Thyroid gland (tissue), 4 donors: ENCODE data around the gene REPIN1. TPM values are rescaled to one million over a fixed set of nuclear protein-coding genes. Genes with fewer than 3 reads are reported as not detected.

ENCODE experiments used
- DNase-seq, 2 donors: peaks; one replicate each; pipeline ENCODE4 v3.0.0-alpha.2; 2019
- H3K27ac ChIP-seq, 3 donors: fragments of 200-600 bp; sonication (generic); 1 replicate in 2 of 3; 2 replicates in 1 of 3; pipeline ENCODE4 v1.5.1; 2016 to 2019; ENCODE audit warnings: mild to moderate bottlenecking in 1 of 3, moderate library complexity in 1 of 3
- H3K27me3 ChIP-seq: fragments of 200-600 bp; sonication (generic); one replicate; pipeline ENCODE4 v1.5.1; 2019
- H3K36me3 ChIP-seq, 2 donors: fragments of 200-600 bp; sonication (generic); one replicate each; pipeline ENCODE4 v1.5.1; 2016 to 2019
- H3K4me1 ChIP-seq, 2 donors: fragments of 200-600 bp; sonication (generic); one replicate each; pipeline ENCODE4 v1.5.1; 2017 to 2019
- H3K4me3 ChIP-seq, 3 donors: fragments of 200-600 bp; sonication (generic); replicated peaks in 1 of 3; 1 replicate in 2 of 3; 2 replicates in 1 of 3; pipeline ENCODE4 v1.5.1; 2016; ENCODE audit warnings: mild to moderate bottlenecking in 1 of 3
- H3K9me3 ChIP-seq: fragments of 200-600 bp; sonication (generic); one replicate; pipeline ENCODE4 v1.5.1; 2017
- POLR2A ChIP-seq, 2 donors: fragments of 450-650 bp; IDR thresholded peaks; one replicate each; pipeline ENCODE4 v1.6.1; 2017; ENCODE audit warnings: antibody characterized with exemption in 2 of 2, mild to moderate bottlenecking in 2 of 2, moderate library complexity in 1 of 2
- WGBS, 2 donors: methylation state at CpG; one replicate each; pipeline ENCODE4 v1.1.5; 2017; 5-methylcytosine and 5-hydroxymethylcytosine counted together
- intact Hi-C: fragments of 100-400 bp; cut with DNase I; formaldehyde crosslinking; loops from one replicate; pipeline ENCODE4 v1.15.1; 2023
- total RNA-seq, 4 donors: library from RNA; depleted of rRNA; stranded (reverse); fragments of >200 nt; gene quantifications; one replicate each; pipeline ENCODE4 v1.2.3, GENCODE V29; 2016
- TF ChIP-seq, protein P1 (sequence below), 6 experiments: fragments of 200-600 bp in 3 of 6; fragments of 450-650 bp in 3 of 6; sonication (generic) in 3 of 6; IDR thresholded peaks; one replicate each; pipeline ENCODE4 v1.5.1; 2016 to 2019; ENCODE audit warnings: antibody characterized with exemption in 6 of 6, mild to moderate bottlenecking in 2 of 6, inconsistent platforms in 1 of 6, moderate library complexity in 1 of 6

The REPIN1 gene
- total RNA-seq, 4 donors from 2014 or later = 71.9 to 144 (median 123) TPM

DNA sequence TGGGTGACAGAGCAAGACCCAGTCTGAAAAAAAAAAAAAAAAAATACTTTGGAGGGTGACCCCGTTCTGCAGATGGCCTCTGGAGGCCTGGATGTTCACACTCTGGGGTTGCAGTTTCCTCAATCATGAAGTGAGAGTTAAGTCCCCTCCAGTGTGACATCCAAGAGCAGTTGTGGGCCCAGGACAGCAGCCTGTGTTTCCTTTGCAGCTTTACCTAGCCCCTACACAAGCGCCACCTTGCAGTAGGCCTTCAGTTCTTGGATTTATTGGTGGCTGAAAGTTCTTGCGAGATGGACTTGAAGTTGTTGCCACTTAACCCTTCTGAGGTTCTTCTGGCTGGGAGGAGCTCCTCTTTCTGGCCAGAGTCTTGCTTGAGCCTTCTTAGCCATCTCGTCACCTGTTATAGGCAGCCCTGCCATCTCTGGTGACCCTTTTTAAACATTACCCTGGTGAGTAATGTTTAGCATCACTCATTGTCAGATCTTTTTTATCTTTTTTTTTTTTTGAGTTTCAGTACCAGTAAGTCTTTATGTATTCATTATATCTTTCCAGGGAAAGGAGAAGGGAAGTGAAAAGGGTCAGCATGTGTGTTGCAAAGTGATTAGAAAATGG, 41.9 kb upstream of the REPIN1 start:
- H3K27me3 ChIP-seq = no peaks in the 10 kb centered on the region
- DNase-seq = no peak
- H3K36me3 ChIP-seq = no peaks in the 10 kb centered on the region
- H3K4me1 ChIP-seq = peaks cover 13 to 31% of the 10 kb centered on the region in 2 donors
- H3K27ac ChIP-seq = no peak overlapping the region
- WGBS, 2 donors = 93 to 94% methylated on average over 4 of the region's 4 CpGs
- intact Hi-C loops = no loop called here
- no peaks in the 10 kb centered on the region for H3K9me3 ChIP-seq
- no peak overlapping the region for H3K4me3 ChIP-seq
- no peak for TF ChIP-seq POLR2A (IDR thresholded peaks at IDR 0.05)
- TF ChIP-seq, protein P1, sequence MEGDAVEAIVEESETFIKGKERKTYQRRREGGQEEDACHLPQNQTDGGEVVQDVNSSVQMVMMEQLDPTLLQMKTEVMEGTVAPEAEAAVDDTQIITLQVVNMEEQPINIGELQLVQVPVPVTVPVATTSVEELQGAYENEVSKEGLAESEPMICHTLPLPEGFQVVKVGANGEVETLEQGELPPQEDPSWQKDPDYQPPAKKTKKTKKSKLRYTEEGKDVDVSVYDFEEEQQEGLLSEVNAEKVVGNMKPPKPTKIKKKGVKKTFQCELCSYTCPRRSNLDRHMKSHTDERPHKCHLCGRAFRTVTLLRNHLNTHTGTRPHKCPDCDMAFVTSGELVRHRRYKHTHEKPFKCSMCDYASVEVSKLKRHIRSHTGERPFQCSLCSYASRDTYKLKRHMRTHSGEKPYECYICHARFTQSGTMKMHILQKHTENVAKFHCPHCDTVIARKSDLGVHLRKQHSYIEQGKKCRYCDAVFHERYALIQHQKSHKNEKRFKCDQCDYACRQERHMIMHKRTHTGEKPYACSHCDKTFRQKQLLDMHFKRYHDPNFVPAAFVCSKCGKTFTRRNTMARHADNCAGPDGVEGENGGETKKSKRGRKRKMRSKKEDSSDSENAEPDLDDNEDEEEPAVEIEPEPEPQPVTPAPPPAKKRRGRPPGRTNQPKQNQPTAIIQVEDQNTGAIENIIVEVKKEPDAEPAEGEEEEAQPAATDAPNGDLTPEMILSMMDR (IDR thresholded peaks at IDR 0.05) = no peak

DNA sequence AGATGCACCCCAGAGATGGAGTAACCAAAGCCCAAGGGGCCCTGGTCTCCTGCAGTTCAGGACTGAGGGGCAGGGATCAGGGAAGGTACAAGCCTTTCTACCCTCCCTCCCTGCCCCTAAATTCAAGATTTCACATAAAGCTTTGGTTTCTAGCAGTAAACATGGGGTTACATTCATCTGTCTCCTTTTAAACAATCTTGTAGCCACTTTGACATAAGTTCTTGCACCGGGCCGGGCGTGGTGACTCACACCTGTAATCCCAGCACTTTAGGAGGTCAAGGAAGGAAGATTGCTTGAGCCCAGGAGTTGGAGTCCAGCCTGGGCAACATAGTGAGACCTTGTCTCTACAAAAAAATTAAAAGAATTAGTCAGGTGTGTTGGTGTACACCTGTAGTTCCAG, 41.3 kb upstream of the REPIN1 start:
- Histone ChIP-seq H3K4me1 (peaks cover 12 to 26% of the 10 kb centered on the region in 2 donors), H3K27ac (no peak overlapping the region), H3K36me3 (no peaks in the 10 kb centered on the region), H3K27me3 (no peaks in the 10 kb centered on the region), H3K9me3 (no peaks in the 10 kb centered on the region), H3K4me3 (no peak overlapping the region)
- no peak for DNase-seq
- 98 to 100% methylated on average over 3 of the region's 3 CpGs for WGBS, 2 donors
- no peak for TF ChIP-seq POLR2A (IDR thresholded peaks at IDR 0.05)
- TF ChIP-seq, protein P1 (IDR thresholded peaks at IDR 0.05) = no peak
- intact Hi-C loops = no loop called here

DNA sequence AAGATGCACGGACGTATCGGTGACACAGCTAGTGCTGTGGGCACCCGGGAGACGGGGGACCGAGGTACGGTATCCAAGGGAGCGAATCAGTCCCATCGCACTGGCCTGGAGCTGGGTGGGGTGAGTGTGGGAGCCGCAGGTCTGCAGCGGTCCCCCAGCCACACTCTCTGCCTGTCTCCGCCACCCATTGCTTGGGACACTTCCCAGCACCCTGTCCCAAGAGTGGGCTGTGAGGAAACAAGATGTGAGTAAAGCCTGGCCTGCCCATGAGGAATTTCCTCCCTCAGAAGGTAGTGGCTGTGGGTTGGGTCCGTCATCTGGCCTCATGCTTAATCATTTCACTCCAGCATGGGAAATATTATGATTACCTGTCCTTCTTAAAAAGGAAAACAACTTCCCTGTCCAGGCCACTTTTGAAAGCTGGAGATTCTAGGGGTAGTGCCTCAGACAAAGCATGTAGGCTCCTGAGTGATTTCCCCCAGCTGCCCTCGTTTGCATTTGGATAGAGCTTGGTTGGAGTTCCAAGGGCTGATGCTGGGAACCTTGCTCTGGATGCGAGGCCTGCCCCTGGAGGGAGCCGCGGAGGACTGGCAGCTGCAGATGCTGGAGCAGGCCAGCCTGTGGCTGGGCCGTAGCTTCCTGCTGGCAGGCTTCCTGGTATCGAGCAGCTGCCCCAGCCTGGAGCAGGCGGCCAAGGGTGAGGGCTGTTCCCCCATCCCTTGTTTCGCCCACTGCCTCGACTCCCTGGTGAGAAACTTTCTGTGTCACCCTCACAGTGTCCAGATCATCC, 39.1 kb upstream of the REPIN1 start:
- Histone ChIP-seq H3K4me1 (peaks cover 1 to 8% of the 10 kb centered on the region in 2 donors), H3K27me3 (no peaks in the 10 kb centered on the region), H3K9me3 (no peaks in the 10 kb centered on the region), H3K36me3 (no peaks in the 10 kb centered on the region), H3K4me3 (no peak overlapping the region), H3K27ac (no peak overlapping the region)
- WGBS, 2 donors = 82 to 85% methylated on average over 20 to 22 of the region's 22 CpGs
- no peak for DNase-seq
- TF ChIP-seq, protein P1 (IDR thresholded peaks at IDR 0.05) = no peak
- TF ChIP-seq POLR2A (IDR thresholded peaks at IDR 0.05) = no peak
- intact Hi-C loops = no loop called here

DNA sequence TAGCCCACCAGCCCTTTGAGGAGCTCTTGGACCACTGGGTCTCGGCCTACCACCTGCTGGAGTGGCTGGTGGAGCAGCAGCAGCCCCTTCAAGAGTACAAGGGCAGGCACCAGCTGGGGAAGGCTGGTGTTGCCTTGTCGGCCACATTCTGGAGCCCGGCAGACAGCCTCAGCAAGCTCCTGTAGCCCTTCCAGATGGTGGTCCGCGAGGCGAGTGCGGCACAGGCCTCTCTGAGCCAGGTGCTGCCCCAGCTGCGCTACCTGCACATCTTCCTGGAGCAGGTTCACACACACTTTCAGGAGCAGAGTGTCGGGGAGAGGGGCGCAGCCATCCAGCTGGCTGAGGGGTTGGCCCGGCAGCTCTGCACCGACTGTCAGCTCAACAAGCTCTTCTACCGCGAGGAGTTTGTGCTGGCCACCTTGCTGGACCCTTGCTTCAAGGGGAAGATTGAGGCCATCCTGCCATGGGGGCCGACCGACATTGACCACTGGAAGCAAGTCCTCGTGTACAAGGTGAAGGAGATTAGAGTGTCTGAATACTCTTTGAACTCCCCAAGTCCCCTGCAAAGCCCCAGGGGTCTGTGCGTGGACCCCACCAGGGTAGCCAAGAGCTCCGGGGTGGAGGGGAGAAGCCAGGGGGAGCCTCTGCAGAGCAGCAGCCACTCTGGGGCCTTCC, 38.3 kb upstream of the REPIN1 start:
- no peak for DNase-seq
- no peak for TF ChIP-seq POLR2A (IDR thresholded peaks at IDR 0.05)
- TF ChIP-seq, protein P1 (IDR thresholded peaks at IDR 0.05) = no peak
- WGBS, 2 donors = 96 to 98% methylated on average over 8 to 14 of the region's 19 CpGs
- intact Hi-C loops = no loop called here
- H3K27ac ChIP-seq = no peak overlapping the region
- H3K9me3 ChIP-seq = no peaks in the 10 kb centered on the region
- H3K4me1 ChIP-seq = peaks cover 0 to under 1% of the 10 kb centered on the region in 2 donors
- H3K36me3 ChIP-seq = no peaks in the 10 kb centered on the region
- H3K4me3 ChIP-seq = no peak overlapping the region
- H3K27me3 ChIP-seq = no peaks in the 10 kb centered on the region
